Measurements from ENCODE around the gene CHN1.

The CHN1 gene

DNA sequence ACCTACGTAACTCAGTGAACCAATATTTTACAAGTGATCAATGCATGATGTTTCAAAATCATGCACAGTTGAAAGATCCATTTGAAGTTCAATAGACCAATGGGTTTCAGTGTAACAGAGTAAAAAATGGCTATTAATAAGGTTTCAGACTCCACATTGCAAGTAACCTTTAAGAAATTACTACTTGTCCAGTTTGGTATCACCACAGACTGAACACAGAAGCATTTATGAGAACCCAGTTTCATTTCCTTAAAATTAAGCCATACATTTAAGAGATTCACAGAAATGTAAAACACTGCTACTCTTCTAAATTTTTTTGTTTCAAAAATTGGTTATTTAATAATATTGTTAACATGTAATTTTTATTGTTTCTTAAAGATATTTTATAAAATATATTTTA, 142.0 kb downstream of the CHN1 start:
- DNase-seq = no peak

DNA sequence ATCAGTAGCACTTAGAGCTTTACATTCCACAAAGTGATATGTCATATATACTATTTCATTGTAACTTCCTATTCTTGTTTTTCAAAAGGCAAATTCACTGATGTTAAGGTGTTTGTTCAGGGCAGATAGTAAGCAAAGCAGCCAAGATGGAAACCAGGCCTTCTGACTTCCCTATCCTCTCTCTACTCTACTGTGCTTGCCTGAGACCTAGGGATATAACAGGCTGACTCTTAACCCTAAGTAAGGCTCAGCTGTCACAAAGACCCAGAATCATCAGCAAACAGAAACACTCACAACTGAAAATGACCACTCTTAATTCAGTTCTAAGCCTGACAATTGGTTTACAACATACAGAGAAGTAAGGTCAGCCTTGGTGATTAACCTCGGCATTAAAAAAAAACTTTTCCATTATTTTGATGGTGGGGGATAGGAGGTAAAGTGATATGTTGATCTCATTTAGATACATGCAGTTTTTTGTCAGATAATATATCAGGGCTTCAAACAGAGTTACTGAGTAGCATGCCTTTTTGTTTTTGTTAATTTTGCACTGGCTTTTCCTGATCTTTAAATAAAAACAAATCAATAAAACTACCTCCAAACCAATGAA, 145.5 kb downstream of the CHN1 start:
- no peak for DNase-seq

DNA sequence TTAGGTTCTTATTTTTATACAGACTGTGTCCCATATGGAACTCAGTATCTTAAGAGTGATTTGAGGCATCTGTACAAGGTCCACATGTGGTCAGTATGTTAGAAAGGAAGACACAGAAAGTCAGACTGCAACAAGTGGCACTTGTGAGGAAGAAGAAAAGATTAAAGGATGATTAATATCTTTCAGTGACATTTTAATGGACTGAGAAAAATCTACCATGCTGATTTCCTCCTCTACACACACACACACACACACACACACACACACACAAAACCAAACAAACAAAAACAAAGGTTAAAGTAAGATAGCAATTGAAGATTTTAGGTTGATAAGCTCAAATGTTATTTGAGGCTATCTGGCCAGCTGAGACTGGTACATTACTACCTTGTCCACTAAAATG, 146.4 kb downstream of the CHN1 start:
- DNase-seq = no peak

DNA sequence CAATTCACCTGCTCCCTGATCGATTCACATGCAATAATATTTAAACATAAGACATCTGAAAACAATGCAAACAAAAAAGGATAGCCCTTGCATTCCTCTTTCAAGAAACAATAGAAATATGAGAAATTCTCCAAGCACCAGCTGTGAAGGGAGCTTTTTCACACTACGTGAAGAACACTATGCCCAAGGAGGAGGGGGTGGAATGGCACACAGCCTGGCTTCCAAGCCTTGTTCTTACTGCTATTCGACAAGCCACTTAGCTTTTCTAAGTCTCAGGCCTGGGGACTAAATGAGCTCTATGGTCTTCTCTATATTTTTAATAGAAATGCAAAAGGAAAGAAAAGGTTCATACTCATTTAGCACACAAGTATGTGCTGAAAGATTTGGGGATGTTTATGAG, 148.7 kb downstream of the CHN1 start:
- DNase-seq = no peak

DNA sequence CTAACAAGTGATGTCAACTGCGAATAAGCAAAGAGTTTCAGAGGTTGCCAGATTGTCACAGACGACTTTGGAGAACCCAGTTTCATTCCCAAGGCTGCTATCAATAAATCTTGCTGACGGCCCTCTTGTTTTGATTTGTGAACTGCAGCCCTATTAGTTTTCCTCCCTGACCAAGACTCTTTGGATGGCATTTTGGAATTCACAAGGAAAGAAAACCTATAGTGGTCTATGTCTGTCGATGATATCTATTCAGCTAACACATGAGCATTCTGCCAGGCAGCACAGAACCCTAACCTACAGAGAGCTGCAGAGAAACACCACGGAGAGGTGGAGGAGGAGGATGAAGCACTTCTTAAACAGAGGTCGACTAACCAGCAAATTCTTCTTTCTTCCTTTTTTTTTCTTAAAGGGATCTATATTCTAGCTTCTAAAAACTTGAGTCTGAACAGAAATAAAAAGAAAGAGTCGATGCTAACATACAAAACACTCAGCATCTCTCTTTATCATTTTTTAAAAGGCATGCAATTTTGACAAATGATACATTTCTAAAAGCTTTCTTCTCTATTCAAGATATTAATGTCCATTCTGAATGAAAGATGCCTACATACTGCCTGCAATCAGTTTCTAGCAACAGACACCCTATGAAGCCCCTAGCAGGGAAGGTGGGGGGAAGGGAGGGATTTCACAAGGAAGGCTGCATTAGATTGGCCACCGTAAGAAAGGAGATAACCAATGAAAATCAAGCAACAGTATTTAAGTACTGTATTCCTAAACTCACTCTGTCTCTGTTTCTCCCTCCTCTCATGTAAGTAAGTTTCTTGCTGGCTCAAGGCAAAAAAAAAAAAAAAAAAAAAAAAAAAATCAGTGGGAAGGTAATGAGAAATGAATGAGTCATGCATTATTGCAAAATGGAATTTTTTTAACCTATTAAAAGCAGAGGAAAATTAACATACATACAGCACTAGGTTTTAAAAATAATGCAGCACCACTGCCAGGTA, 157.9 kb downstream of the CHN1 start:
- no peak for DNase-seq

DNA sequence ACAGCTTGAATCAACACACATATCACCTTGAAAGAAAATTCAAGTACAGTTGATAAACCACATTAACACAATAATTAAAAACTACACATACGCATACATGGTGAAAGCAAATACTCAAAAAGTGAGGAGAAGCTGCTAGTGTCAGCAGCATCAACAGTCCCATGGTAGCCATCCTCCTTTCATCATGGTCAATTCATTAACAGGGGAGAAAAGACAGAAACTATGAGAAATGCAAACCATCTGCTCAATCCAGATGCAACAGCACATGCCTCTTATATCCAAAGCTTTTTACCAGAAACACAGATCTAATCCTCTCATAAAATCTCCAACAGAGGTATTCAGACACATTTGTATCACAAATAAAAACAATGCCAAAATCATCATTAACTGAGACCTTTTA, 159.0 kb downstream of the CHN1 start:
- DNase-seq = no peak

DNA sequence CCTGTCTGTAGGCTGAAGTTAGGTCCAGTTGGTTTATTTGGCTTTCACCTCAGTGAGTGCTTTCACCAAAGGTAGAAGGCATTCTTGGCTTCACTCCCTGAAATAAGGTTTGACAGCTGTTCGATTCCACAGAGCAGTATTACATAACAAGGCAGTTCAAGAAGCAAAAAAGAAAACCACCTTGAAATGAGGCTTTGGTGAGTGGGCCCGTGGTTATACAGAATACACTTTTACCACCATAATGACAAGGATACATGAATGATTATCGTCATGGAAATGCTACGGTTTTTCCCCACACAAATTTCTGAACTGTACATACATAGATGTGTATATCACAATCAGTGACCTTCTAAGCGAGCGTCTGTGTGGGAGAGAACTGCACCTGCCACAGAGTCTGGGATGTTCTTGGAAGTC, 160.9 kb downstream of the CHN1 start:
- no peak for DNase-seq

DNA sequence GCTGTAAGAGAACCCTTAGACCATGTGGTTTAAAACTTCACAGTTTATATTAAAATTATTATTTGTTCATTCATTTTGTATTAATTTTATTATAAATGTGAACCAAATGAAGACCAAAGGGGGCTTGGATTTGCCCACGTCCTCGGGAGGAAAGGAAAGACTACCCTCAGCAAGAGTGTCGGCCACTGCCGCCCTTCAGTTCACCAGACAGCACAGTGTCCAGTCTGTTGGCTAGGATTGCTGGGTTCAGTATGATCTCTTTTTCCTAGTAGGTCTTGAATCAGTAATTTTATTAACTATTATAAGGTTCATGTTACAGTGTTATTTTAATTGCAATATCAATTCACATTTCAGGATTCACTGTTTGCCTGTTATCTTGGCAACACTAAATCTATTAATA, 162.7 kb downstream of the CHN1 start:
- no peak for DNase-seq

DNA sequence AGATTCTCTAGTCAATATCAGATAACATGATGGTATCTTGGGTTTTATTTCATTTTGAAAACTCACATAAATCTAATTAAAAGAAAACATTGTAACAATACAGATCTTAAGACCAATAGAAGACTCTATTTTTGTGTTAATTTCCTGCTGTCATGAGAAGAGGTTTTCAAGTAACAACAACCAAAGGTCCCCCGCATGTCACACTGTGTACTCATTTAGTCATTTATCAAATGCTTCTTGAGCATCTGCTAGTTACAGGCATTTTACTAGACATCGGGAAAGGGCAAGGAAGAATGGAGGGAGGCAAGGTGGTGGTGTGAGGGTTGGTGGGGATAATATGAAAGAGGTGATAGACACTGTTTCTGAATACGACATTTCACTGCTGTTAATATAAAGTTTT, 163.2 kb downstream of the CHN1 start:
- no peak for DNase-seq

DNA sequence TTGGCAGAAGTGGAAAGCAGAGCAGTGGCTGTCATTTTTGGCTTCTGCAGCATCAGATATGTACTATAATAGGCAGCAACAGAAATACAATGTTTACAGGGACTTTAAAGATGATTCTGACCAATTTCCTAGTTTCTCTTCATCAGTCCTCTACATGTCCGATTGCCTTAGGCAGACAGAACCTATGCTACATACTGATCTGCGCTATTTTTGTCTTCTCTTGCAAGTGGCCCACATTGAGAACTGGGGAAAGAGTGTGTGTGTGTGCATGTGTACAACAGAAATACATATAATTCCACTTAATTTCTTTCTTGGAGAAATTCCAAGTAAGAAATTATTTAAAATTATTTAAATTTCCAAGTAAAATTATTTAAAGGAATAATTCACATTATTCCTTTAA, 163.8 kb downstream of the CHN1 start:
- DNase-seq = no peak

DNA sequence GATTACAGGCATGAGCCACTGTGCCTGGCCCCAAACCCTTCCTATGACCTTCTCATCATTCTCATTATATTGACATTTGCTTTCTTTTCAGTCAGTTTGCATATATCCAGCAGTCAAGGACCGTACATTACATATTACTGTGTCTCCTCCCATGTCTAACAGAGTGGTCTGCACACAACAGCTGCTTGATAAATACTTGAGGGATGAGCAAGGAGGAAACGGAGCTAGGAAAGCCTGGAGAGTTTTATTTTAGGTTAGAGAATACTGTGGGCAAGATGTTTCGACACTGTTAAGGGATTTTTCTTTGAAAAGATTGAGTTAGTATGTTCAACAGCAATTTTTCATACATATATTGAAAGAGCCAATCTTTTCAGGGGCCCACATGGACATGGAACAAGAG, 164.7 kb downstream of the CHN1 start:
- DNase-seq = no peak

DNA sequence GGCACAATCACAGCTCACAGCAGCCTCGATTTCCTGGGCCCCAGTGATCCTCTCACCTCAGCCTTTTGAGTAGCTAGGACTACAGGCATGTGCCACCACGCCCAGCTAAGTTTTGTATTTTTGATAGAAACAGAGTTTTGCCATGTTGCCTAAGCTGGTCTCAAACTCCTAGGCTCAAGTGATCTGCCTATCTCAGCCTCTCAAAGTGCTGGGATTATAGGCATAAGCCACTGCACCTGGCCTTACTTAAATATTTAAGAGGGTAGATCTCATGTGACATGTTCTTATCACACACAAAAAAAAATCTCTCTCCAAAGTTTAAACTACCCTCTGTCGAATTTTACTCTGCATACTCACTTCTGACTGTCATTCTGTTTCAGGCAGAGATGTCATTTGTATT, 165.5 kb downstream of the CHN1 start:
- no peak for DNase-seq

DNA sequence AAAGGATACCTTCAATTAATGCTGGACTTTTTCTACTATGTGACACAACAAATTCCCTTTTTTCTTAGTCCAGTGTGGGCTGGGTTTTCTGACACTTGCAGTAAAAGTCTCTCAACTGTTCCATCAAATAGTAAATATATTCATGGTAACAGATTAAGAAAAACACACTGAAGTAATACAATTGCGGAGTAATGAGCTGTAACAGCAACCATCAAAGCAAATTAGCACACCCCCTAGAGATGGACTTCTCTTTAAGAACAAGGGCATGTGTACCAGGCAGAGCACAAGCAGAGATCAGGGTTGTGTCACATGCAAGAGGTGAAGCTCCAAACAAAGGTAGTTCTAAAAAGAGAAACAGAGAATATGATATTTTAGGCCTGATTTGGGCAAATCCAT, 168.2 kb downstream of the CHN1 start:
- DNase-seq = no peak

DNA sequence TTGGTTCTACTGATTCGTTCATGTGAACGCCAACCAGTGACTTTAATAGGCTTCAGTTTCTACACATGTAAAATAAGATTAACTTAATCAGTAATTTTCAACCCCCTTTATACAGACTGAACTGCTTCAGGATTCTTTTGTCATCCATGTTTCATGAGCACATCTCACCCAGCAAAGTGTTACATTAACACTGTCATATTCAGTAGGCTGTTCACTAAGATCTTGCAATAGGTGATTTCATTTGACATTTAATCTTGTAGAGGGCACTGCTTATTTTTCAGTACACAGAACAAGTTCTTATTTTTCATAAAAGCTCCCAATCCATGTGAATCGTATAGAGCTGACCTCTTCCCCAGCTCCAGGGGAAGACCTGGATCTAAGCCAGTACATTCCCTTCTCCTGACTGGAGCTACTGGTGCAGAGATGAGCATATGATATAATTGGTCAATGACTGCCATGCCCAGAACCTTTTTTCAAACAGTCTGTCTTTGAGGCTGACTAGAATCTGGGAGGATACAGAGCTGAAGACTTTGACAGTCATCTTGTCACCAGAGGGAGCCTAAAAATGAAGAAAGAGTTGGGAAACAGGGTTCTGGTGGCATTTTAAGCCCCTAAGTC, 168.7 kb downstream of the CHN1 start:
- DNase-seq = no peak

DNA sequence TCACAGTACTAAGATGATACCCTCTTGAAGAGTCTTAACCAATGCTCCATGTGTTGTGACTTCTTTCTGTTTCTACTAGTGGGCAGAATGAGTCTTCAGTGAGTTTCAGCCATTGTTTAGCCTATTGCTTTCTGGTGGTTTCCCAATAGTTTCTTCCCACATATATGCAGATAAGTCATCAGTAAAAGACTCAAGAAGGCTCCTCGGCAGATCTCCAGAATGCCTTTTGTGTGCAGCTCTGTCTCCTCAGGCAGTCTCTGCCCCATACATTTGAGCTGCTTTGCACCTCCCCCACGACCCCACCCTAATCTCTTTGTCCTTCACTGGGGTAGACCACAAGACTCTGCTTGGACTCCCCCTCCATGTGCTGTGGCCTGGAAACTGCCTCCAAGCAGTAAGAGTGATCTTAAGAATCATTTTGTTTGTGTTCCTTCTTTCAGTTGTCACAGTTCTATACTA, 169.4 kb downstream of the CHN1 start:
- DNase-seq = no peak

DNA sequence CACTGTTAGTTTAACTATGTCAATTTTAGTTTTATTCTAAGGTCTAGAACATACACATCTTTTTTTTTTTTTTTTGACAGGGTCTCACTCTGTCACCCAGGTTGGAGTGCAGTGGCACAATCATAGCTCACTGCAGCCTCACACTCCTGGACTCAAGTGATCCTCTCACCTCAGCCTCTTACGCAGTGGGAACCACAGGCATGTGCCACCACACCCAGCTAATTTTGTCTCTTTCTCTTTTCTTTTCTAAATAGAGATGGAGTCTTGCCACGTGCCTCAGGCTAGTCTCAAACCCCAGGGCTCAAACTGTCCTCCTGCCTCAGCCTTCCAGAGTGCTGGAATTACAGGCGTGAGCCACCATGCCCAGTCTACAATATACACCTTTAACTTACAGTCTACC, 171.4 kb downstream of the CHN1 start:
- no peak for DNase-seq

DNA sequence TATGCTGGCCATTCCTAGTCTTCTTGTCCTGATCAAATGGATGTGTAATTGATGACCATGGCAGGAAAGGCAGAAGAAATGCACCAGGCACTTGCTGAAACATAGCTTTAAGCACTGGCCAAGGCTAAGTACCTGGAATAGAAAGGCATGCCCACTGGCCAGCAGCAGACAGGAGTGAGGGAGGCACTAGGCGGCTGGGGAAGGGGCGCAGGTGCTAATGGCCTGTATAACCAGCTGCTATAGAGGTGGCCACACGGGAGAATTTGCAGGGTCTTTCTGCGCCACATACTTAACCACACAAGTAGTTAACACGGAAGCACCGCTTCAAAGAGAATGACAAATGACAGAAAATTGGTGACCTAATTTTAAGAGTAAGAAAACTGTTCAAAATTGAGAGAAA, 174.6 kb downstream of the CHN1 start:
- no peak for DNase-seq

DNA sequence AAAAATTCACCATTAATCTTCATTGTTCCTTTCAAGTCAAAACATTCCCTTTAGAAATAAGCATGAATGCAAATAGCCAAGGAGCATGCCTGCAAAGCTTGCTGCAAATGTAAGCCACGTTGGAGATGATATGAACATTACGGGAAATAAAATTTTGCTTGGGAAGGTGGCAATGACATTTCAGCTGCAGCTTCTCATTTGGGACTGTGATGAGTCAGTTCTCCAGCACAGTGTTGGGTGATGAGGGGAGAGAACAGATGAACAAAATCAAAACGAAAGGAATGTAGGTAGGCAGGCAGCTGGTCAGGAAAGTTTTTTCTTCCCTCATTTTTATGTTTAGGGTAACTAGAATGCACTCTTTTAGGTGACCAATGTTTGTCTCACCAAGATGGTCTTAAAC, 175.6 kb downstream of the CHN1 start:
- DNase-seq = no peak

DNA sequence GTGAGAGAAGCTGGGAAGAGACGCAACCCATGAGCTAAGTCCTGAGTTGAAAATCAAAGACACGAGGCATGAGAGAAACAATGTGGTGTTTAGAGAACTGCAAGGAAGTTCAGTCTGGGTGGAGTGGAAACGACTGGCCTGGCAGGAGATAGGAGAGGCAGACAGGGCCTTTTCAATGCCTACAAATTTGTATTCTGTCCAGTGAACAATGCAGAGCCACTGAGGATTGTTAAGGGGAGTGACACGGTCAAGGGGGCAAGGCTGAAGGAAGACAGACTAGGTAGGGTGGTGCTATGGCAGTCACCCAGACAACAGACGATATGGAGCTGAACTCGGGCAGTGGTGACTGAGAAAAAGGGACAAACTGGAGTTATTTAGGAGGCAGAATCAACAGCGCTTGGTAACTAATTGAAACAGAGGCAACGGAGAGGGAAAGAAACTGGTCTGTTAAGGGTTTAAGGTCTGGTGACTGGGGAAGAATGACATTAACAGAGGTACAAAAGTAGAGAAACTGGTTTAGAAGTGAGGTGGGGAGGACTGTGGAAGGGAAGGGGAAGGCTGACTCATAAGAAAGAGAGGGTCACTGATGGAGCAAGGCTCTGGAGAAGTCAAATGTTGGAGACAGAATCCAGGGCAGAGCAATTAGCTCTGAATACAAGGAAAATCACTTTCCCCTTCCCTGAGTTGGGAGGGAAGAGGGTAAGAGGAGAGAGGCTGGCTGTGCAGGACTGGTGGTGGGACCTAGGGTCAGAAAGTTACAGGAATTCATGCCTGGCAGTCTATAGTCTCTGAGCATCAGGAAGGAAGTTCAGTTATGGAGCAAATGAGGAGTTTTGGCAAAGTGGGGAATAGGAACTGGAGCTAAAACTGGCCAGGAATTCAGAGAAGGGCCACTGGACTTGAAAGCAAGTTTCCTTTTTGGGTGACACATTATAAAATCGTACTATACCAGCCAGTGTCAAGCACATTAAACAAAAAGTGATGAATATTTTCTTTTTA, 177.5 kb downstream of the CHN1 start:
- DNase-seq = no peak

DNA sequence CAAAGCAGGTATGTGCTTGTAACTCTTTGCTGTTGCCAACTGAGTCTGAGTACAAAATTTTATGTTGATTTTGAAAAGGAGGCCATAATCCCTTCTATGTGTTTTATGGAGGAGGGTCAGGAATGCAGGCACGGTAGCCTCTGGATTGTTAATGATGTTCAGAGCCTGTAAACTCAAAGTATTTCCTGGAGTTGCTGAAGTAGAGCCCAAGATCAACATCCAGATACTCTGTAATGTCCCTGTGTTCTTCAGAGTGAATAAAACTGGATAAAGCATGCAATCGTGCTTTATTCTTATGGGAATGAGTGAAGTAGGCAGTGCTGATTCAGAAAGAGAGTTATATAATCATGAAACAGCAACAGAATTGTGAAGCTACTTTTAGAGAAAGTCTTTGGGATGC, 179.1 kb downstream of the CHN1 start:
- no peak for DNase-seq

DNA sequence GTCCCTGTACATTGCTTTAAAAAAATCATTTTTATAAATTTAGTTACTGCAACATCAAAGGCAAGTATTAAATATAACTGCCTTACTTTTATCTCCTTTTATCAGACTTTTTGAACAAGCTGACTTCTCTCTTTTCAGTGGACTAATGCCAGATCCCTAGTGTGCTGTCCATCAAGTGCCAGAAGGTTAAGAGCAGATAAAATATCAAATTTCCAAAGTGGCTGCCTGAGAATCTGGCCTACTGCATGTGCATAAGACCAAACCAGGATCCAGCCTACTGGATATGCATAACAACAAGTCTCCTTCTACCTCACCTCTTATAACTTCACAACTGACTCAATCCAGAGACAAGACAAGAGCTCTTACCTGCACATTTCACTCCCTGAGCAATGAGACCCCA, 181.1 kb downstream of the CHN1 start:
- no peak for DNase-seq

DNA sequence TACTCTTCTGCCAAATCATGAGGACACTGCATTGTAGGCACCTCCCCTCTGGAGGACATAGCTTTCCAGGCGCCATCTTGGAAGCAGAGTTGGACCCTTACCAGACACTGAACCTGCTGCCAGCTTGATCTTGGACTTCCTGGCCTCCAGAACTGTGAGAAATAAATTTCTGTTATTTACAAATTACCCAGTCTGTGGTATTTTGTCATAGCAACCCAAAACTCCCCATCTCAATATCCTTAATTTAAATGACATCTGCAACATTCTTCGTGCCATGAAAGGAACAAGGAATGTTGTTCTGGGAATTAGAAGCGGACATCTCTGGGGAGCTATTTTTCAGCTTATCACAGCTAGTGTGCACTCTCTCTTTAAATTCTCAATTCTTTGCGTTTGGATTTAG, 183.6 kb downstream of the CHN1 start:
- no peak for DNase-seq

DNA sequence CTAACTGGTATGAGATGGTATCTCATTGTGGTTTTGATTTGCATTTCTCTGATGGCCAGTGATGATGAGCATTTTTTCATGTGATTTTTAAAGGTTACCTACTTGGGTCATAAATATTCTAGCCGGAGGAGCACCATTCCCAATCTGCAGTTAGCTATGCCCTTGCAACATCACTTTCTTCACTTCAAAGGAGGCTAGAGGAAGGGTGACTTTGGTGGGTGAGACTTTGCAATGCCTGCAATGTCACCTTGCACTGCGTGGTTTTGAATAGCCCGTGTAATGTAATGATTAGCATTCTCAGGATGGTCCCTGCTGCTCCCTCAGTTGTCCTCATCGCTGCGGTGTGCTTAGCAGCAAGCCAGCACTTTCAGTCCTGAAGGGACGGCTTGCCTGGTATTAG, 184.8 kb downstream of the CHN1 start:
- no peak for DNase-seq
